Bronchial epithelial cell (primary cell): ENCODE results near the gene OTOG. TPM values are rescaled to one million over a fixed set of nuclear protein-coding genes. Genes with fewer than 3 reads are reported as not detected.

ENCODE experiments used
- DNase-seq: peaks from one replicate; pipeline ENCODE4 v3.0.0-alpha.2; 2010; ENCODE audit warnings: low read depth
- FAIRE-seq: peaks from 2 replicates; lab custom pipeline; 2011; peaks lifted over from hg19 to GRCh38; lab: Jason Lieb, UNC
- H3K27me3 ChIP-seq: 2 replicates; pipeline ENCODE4 v1.5.1; 2011; ENCODE audit warnings: low read length; ENCODE audit not compliant: control insufficient read depth, insufficient read depth
- H3K36me3 ChIP-seq: 2 replicates; pipeline ENCODE4 v1.5.1; 2011; ENCODE audit warnings: low read length; ENCODE audit not compliant: control insufficient read depth, insufficient read depth
- H3K4me3 ChIP-seq: 2 replicates; pipeline ENCODE4 v1.5.1; 2011; ENCODE audit warnings: mild to moderate bottlenecking, low read depth, low read length, control low read depth
- total RNA-seq: library from RNA; depleted of rRNA; stranded (reverse); fragments of >200 nt; gene quantifications from 2 replicates; pipeline ENCODE4 v1.2.1, GENCODE V29; 2014
- TF ChIP-seq, protein P1 (sequence below): IDR thresholded peaks from 2 replicates; pipeline ENCODE4 v1.5.1; 2011; ENCODE audit warnings: mild to moderate bottlenecking, moderate library complexity, low read length, control low read depth, inconsistent platforms; ENCODE audit not compliant: insufficient read depth, severe bottlenecking

The OTOG gene
- total RNA-seq, 1 donor from 2014 or later: not detected

- TF ChIP-seq, protein P1, sequence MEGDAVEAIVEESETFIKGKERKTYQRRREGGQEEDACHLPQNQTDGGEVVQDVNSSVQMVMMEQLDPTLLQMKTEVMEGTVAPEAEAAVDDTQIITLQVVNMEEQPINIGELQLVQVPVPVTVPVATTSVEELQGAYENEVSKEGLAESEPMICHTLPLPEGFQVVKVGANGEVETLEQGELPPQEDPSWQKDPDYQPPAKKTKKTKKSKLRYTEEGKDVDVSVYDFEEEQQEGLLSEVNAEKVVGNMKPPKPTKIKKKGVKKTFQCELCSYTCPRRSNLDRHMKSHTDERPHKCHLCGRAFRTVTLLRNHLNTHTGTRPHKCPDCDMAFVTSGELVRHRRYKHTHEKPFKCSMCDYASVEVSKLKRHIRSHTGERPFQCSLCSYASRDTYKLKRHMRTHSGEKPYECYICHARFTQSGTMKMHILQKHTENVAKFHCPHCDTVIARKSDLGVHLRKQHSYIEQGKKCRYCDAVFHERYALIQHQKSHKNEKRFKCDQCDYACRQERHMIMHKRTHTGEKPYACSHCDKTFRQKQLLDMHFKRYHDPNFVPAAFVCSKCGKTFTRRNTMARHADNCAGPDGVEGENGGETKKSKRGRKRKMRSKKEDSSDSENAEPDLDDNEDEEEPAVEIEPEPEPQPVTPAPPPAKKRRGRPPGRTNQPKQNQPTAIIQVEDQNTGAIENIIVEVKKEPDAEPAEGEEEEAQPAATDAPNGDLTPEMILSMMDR: no peak
- Histone ChIP-seq H3K4me3 (no peak overlapping the region), H3K27me3 (no peaks in the 10 kb centered on the region), H3K36me3 (no peaks in the 10 kb centered on the region)
- DNase-seq (no peak), FAIRE-seq (no peak)
Measured at GRCh38 chr11:17605651-17606122, 58.6 kb downstream of the OTOG start.

- no peak for FAIRE-seq
- Histone ChIP-seq H3K27me3 (no peaks in the 10 kb centered on the region), H3K36me3 (no peaks in the 10 kb centered on the region), H3K4me3 (no peak overlapping the region)
- TF ChIP-seq, protein P1: no peak
- no peak for DNase-seq
Measured at GRCh38 chr11:17606233-17607082, 59.4 kb downstream of the OTOG start.

GRCh38 chr11:17607083-17607429, 60.0 kb downstream of the OTOG start:
- no peak for FAIRE-seq
- TF ChIP-seq, protein P1: no peak
- no peak overlapping the region for H3K4me3 ChIP-seq
- DNase-seq: no peak
- H3K36me3 ChIP-seq: no peaks in the 10 kb centered on the region
- H3K27me3 ChIP-seq: no peaks in the 10 kb centered on the region

DNA sequence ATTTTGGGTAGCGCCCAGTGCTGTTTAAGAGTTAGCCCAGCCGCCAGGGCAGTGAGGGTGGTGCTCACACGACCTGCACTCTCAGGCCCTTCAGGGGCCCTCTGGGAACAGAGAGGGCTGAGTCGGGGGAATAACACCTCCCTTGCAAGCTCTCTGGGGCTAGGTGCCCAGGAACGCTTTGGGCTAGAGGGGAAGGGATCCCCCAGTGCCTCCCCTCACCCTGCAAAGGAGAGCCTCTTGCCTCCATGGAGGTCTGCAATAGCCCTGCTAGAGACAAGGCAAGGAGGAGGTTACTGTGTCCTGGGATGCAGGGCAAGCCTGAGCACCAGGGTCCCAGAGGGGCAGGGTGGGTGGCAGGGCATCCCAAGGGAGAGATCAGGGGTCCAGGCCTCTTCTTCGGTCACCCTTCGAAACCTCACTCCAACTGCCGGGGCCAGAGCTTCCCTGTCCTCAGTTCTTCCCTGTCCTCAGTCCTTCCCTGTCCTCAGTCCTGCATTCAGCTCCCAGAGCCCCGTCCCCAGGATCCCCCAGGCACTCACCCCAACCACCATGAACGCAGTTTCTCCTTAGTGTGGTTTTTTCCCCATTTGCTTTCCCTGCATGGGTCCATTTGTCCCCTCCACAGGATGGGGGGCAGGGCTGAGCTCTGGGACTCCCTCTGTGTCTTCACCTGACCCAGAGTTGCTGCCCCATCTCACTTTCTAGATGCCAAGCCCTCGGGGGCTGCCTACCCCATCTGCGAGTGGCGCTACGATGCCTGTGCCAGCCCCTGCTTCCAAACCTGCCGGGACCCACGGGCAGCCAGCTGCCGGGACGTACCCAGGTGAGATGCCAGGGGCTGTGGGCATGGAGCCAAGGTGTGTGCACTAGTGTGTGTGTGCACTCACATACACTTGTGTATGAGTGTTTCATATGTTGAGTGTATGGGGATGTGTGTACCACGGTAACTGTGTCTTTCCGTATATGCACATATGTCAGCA, 60.8 kb downstream of the OTOG start:
- no peak for DNase-seq
- TF ChIP-seq, protein P1: no peak
- no peaks in the 10 kb centered on the region for H3K27me3 ChIP-seq
- no peak overlapping the region for H3K4me3 ChIP-seq
- no peaks in the 10 kb centered on the region for H3K36me3 ChIP-seq
- FAIRE-seq: no peak

DNA sequence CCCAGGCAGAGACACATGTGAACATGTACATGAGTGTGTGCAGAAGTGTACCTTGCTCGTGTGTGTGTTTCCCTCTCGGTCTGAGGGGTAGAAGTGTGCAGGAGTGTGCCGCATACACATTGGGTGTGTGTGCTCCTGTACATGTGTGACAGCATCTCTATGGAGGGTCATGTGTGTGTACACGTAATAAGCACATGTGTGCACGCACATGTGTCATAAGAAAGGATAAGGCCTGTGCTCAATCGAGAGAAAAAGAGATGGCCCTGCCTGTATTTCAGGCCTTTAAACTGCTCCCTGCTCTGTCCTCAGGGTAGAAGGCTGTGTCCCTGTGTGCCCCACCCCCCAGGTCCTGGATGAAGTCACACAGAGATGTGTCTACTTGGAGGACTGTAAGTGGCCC, 61.8 kb downstream of the OTOG start:
- no peaks in the 10 kb centered on the region for H3K36me3 ChIP-seq
- FAIRE-seq (no peak), DNase-seq (no peak)
- no peak overlapping the region for H3K4me3 ChIP-seq
- TF ChIP-seq, protein P1: no peak
- H3K27me3 ChIP-seq: no peaks in the 10 kb centered on the region
